ENCODE results near the gene CHRNB4.
"Not testable (repeated sequence)": the region's sequence is repeated elsewhere in the genome, so short reads cannot be mapped to it uniquely, and the experiment has no call there.

DNA sequence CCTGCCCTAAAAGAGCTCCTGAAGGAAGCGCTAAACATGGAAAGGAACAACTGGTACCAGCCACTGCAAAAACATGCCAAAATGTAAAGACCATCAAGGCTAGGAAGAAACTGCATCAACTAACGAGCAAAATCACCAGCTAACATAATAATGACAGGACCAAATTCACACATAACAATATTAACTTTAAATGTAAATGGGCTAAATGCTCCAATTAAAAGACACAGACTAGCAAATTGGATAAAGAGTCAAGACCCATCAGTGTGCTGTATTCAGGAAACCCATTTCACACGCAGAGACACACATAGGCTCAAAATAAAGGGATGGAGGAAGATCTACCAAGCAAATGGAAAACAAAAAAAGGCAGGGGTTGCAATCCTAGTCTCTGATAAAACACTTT, 31.5 kb downstream of the CHRNB4 start:
- TF ChIP-seq, protein P1, sequence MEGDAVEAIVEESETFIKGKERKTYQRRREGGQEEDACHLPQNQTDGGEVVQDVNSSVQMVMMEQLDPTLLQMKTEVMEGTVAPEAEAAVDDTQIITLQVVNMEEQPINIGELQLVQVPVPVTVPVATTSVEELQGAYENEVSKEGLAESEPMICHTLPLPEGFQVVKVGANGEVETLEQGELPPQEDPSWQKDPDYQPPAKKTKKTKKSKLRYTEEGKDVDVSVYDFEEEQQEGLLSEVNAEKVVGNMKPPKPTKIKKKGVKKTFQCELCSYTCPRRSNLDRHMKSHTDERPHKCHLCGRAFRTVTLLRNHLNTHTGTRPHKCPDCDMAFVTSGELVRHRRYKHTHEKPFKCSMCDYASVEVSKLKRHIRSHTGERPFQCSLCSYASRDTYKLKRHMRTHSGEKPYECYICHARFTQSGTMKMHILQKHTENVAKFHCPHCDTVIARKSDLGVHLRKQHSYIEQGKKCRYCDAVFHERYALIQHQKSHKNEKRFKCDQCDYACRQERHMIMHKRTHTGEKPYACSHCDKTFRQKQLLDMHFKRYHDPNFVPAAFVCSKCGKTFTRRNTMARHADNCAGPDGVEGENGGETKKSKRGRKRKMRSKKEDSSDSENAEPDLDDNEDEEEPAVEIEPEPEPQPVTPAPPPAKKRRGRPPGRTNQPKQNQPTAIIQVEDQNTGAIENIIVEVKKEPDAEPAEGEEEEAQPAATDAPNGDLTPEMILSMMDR (IDR thresholded peaks at IDR 0.05; ENCODE audit: low read depth, low read length): not testable (repeated sequence)
- TF ChIP-seq POLR2A (IDR thresholded peaks at IDR 0.05; ENCODE audit: extremely low read depth, insufficient read length); MYC (IDR thresholded peaks at IDR 0.05; ENCODE audit: low read depth, low read length): not testable (repeated sequence)
